H1 (cell line): ENCODE data around the gene CXCL3. TPM values are rescaled to one million over a fixed set of nuclear protein-coding genes. Genes with fewer than 3 reads are reported as not detected.

Experiments
- CTCF ChIA-PET: fragments of 300-600 bp; sonication (Branson Sonifier 250); formaldehyde crosslinking; loops from one replicate; lab custom pipeline; 2021; ENCODE audit not compliant: partially characterized antibody; lab: Charles Lee
- POLR2A ChIA-PET: fragments of 300-600 bp; sonication (Branson Sonifier 250); formaldehyde crosslinking; loops from one replicate; lab custom pipeline; 2021; ENCODE audit warnings: inconsistent platforms; ENCODE audit not compliant: partially characterized antibody; lab: Charles Lee
- DNase-seq, 2 experiments: peaks; one replicate each; pipeline versions ENCODE4 v3.0.0 to v3.0.0-alpha.2; 2010 to 2022; ENCODE audit warnings: low spot score in 2 of 2, low read depth in 1 of 2, mixed read lengths in 1 of 2
- FAIRE-seq: peaks from 2 replicates; lab custom pipeline; 2011; peaks lifted over from hg19 to GRCh38; lab: Jason Lieb, UNC
- H2AFZ ChIP-seq: 2 replicates; pipeline ENCODE4 v1.8.1; 2012; ENCODE audit warnings: low read length, inconsistent platforms
- H2AK5ac ChIP-seq: 2 replicates; pipeline ENCODE4 v1.6.1; 2013; ENCODE audit warnings: low read depth, low read length
- H2BK120ac ChIP-seq: replicated peaks from 2 replicates; pipeline ENCODE3; 2013; ENCODE audit warnings: low read depth, low read length, inconsistent platforms
- H2BK12ac ChIP-seq: 2 replicates; pipeline ENCODE4 v1.6.1; 2013; ENCODE audit warnings: low read depth, low read length
- H2BK15ac ChIP-seq: 2 replicates; pipeline ENCODE4 v1.6.1; 2013; ENCODE audit warnings: low read length
- H2BK20ac ChIP-seq: 2 replicates; pipeline ENCODE4 v1.6.1; 2013; ENCODE audit warnings: low read length
- H2BK5ac ChIP-seq: 2 replicates; pipeline ENCODE4 v1.6.1; 2013; ENCODE audit warnings: low read depth, low read length
- H3K14ac ChIP-seq: 2 replicates; pipeline ENCODE4 v1.6.1; 2013; ENCODE audit warnings: inconsistent platforms; ENCODE audit not compliant: insufficient read length
- H3K18ac ChIP-seq: 2 replicates; pipeline ENCODE4 v1.6.1; 2013; ENCODE audit warnings: low read length; ENCODE audit errors: extremely low read depth
- H3K23ac ChIP-seq: 2 replicates; pipeline ENCODE4 v1.6.1; 2013; ENCODE audit warnings: inconsistent platforms; ENCODE audit not compliant: insufficient read length
- H3K23me2 ChIP-seq: 2 replicates; pipeline ENCODE4 v1.6.1; 2013; ENCODE audit warnings: low read depth, low read length
- H3K27ac ChIP-seq: 2 replicates; pipeline ENCODE4 v1.6.1; 2011; ENCODE audit warnings: low read depth, low read length, inconsistent platforms
- H3K27me3 ChIP-seq, 4 experiments: replicated peaks in 1 of 4; 1 replicate in 1 of 4; 2 replicates in 3 of 4; pipeline versions ENCODE4 v1.6.1 to v1.8.1; 2011 to 2013; ENCODE audit warnings: low read length in 3 of 4, mild to moderate bottlenecking in 3 of 4, inconsistent platforms in 2 of 4, mixed read lengths in 2 of 4, moderate library complexity in 1 of 4; ENCODE audit not compliant: control insufficient read depth in 3 of 4, insufficient read depth in 3 of 4; ENCODE audit errors: extremely low read depth in 1 of 4
- H3K36me3 ChIP-seq, 4 experiments: 2 replicates each; pipeline versions ENCODE4 v1.6.1 to v1.8.1; 2011 to 2013; ENCODE audit warnings: mild to moderate bottlenecking in 4 of 4, low read length in 3 of 4, moderate library complexity in 2 of 4, control low read depth in 1 of 4, inconsistent platforms in 1 of 4; ENCODE audit not compliant: insufficient read depth in 4 of 4, control insufficient read depth in 2 of 4
- H3K4ac ChIP-seq: replicated peaks from 2 replicates; pipeline ENCODE3; 2013; ENCODE audit warnings: low read length, low read depth, mixed read lengths, inconsistent platforms; ENCODE audit not compliant: insufficient read length
- H3K4me1 ChIP-seq, 4 experiments: replicated peaks in 1 of 4; 1 replicate in 1 of 4; 2 replicates in 3 of 4; pipeline versions ENCODE4 v1.6.1 to v1.8.1; 2011 to 2013; ENCODE audit warnings: low read length in 3 of 4, inconsistent platforms in 2 of 4, mixed read lengths in 1 of 4; ENCODE audit not compliant: insufficient read depth in 4 of 4, control insufficient read depth in 3 of 4
- H3K4me2 ChIP-seq, 2 experiments: 2 replicates each; pipeline versions ENCODE4 v1.6.1 to v1.8.1; 2011 to 2013; ENCODE audit warnings: low read depth in 2 of 2, low read length in 2 of 2, control low read depth in 1 of 2, inconsistent platforms in 1 of 2, mild to moderate bottlenecking in 1 of 2; ENCODE audit not compliant: insufficient read depth in 1 of 2
- H3K4me3 ChIP-seq, 4 experiments: fragments of 200-600, 300-600 bp in 1 of 4; sonication (generic), shearing (Covaris generic), sonication (Bioruptor Twin) in 1 of 4; 2 replicates each; pipeline versions ENCODE4 v1.5.1 to v1.8.1; 2011 to 2016; ENCODE audit warnings: low read length in 4 of 4, low read depth in 3 of 4, control low read depth in 2 of 4, inconsistent platforms in 2 of 4, mild to moderate bottlenecking in 2 of 4, mixed read lengths in 1 of 4, moderate library complexity in 1 of 4; ENCODE audit not compliant: insufficient read depth in 2 of 4; ENCODE audit errors: extremely low read depth in 1 of 4
- H3K56ac ChIP-seq: replicated peaks from 2 replicates; pipeline ENCODE3; 2013; ENCODE audit warnings: low read depth, mild to moderate bottlenecking, mixed read lengths, low read length, inconsistent platforms; ENCODE audit not compliant: insufficient read length
- H3K79me1 ChIP-seq: 2 replicates; pipeline ENCODE4 v1.6.1; 2013; ENCODE audit warnings: low read depth, low read length, control low read depth
- H3K79me2 ChIP-seq, 2 experiments: 2 replicates each; pipeline versions ENCODE4 v1.6.1 to v1.8.1; 2012 to 2013; ENCODE audit warnings: low read length in 2 of 2, mild to moderate bottlenecking in 2 of 2, inconsistent platforms in 1 of 2; ENCODE audit not compliant: insufficient read depth in 2 of 2, control insufficient read depth in 1 of 2
- H3K9ac ChIP-seq, 4 experiments: replicated peaks in 1 of 4; 1 replicate in 1 of 4; 2 replicates in 3 of 4; pipeline versions ENCODE4 v1.6.1 to v1.8.1; 2011 to 2013; ENCODE audit warnings: low read depth in 3 of 4, low read length in 3 of 4, control low read depth in 2 of 4, mild to moderate bottlenecking in 2 of 4, moderate library complexity in 2 of 4, inconsistent platforms in 1 of 4; ENCODE audit errors: extremely low read depth in 1 of 4
- H3K9me3 ChIP-seq, 2 experiments: 2 replicates each; pipeline versions ENCODE4 v1.6.1 to v1.8.1; 2012 to 2013; ENCODE audit warnings: mild to moderate bottlenecking in 2 of 2, moderate library complexity in 2 of 2, control low read depth in 1 of 2, inconsistent platforms in 1 of 2, low read depth in 1 of 2, low read length in 1 of 2, mixed read lengths in 1 of 2; ENCODE audit not compliant: insufficient read depth in 2 of 2
- H4K20me1 ChIP-seq, 2 experiments: replicated peaks in 1 of 2; 2 replicates each; pipeline versions ENCODE3 to v1.8.1; 2011 to 2013; ENCODE audit warnings: inconsistent platforms in 2 of 2, low read length in 2 of 2, mild to moderate bottlenecking in 1 of 2; ENCODE audit not compliant: insufficient read depth in 2 of 2, control insufficient read depth in 1 of 2
- H4K5ac ChIP-seq: 2 replicates; pipeline ENCODE4 v1.6.1; 2013; ENCODE audit warnings: low read length, low read depth, mixed read lengths, inconsistent platforms; ENCODE audit not compliant: insufficient read length
- H4K8ac ChIP-seq: 2 replicates; pipeline ENCODE4 v1.8.0; 2013; ENCODE audit warnings: mild to moderate bottlenecking, moderate library complexity, low read length, inconsistent platforms; ENCODE audit not compliant: insufficient read depth; ENCODE audit errors: extremely low read depth
- H4K91ac ChIP-seq: replicated peaks from 2 replicates; pipeline ENCODE3; 2013; ENCODE audit warnings: low read length, mixed read lengths, inconsistent platforms; ENCODE audit not compliant: insufficient read length
- CEBPB ChIP-seq: IDR thresholded peaks from 2 replicates; pipeline ENCODE4 v1.6.1; 2012; ENCODE audit warnings: low read depth, low read length
- CHD1 ChIP-seq: IDR thresholded peaks from 2 replicates; pipeline ENCODE4 v1.6.1; 2012; ENCODE audit warnings: low read depth, low read length, improper control_type of control experiment
- CREB1 ChIP-seq: IDR thresholded peaks from 2 replicates; pipeline ENCODE4 v1.6.1; 2012; ENCODE audit warnings: inconsistent platforms
- HDAC2 ChIP-seq, 2 experiments: fragments of 300-600 bp in 1 of 2; sonication (generic) in 1 of 2; IDR thresholded peaks; 2 replicates each; pipeline ENCODE4 v1.6.1; 2011 to 2012; ENCODE audit warnings: low read depth in 2 of 2, low read length in 2 of 2, mild to moderate bottlenecking in 2 of 2, moderate library complexity in 2 of 2, borderline replicate concordance in 1 of 2, inconsistent platforms in 1 of 2
- JUND ChIP-seq: IDR thresholded peaks from 2 replicates; pipeline ENCODE4 v1.6.1; 2011; ENCODE audit warnings: mild to moderate bottlenecking, improper control_type of control experiment, low read length
- KDM5A ChIP-seq: fragments of 200-600 bp; IDR thresholded peaks from 2 replicates; pipeline ENCODE4 v1.7.1; 2012; ENCODE audit warnings: mild to moderate bottlenecking, low read length, inconsistent platforms, mixed read lengths
- PHF8 ChIP-seq: fragments of 200-600 bp; sonication (generic); conservative IDR thresholded peaks from 2 replicates; pipeline ENCODE4 v1.7.1; 2012; ENCODE audit warnings: low read depth, mild to moderate bottlenecking, inconsistent platforms, low read length, moderate library complexity
- RBBP5 ChIP-seq: IDR thresholded peaks from 2 replicates; pipeline ENCODE4 v1.7.1; 2012; ENCODE audit warnings: low read depth, mild to moderate bottlenecking, inconsistent platforms, low read length, moderate library complexity, borderline replicate concordance
- RNF2 ChIP-seq: fragments of 200-900, 300-1000 bp; sonication (generic); IDR thresholded peaks from 2 replicates; pipeline ENCODE4 v1.7.1; 2016; ENCODE audit warnings: borderline replicate concordance, low read depth, mild to moderate bottlenecking, antibody characterized with exemption, low read length; ENCODE audit not compliant: poor library complexity, severe bottlenecking; ENCODE audit errors: missing control alignments
- SIX5 ChIP-seq: IDR thresholded peaks from 2 replicates; pipeline ENCODE4 v1.6.1; 2011; ENCODE audit warnings: mild to moderate bottlenecking, low read depth, low read length
- SP1 ChIP-seq: IDR thresholded peaks from 2 replicates; pipeline ENCODE4 v1.6.1; 2011; ENCODE audit warnings: low read depth, low read length
- TEAD4 ChIP-seq: IDR thresholded peaks from 2 replicates; pipeline ENCODE4 v1.6.1; 2012; ENCODE audit warnings: low read depth, low read length, inconsistent platforms, mixed read lengths
- WGBS, 2 experiments: shearing (Covaris generic) in 1 of 2; methylation state at CpG; one replicate each; pipeline versions ENCODE4 v1.1.6 to v1.1.7; 2013 to 2015; ENCODE audit warnings: low lambda C conversion rate in 2 of 2, mixed read lengths in 2 of 2, inconsistent platforms in 1 of 2, low coverage in 1 of 2, missing lambda C conversion rate in 1 of 2; ENCODE audit not compliant: insufficient replicate concordance in 2 of 2, insufficient coverage in 1 of 2, insufficient read length in 1 of 2; ENCODE audit errors: extremely low coverage in 1 of 2, missing lambda C conversion rate in 1 of 2; 5-methylcytosine and 5-hydroxymethylcytosine counted together
- polyA plus RNA-seq, 7 experiments: library from polyadenylated mRNA; depleted of rRNA in 3 of 7; stranded (reverse) in 5 of 7; unstranded in 2 of 7; fragments of >200 nt in 5 of 7; fragments of 200-250 nt in 2 of 7; gene quantifications; 1 replicate in 5 of 7; 2 replicates in 1 of 7; 4 replicates in 1 of 7; pipeline versions ENCODE4 v1.2.1 to v1.2.3, GENCODE V29; 2011 to 2013; ENCODE audit warnings: missing spikeins in 2 of 7, mixed read lengths in 2 of 7
- total RNA-seq: library from RNA; stranded (reverse); fragmentation: NEBNext Ultra II Directional; extraction: Animal tissue kit (Norgen Biotek cat#: 25700); gene quantifications from 2 replicates; pipeline ENCODE4 v1.2.1, GENCODE V29; 2021
- TF ChIP-seq, protein P1 (sequence below): IDR thresholded peaks from 2 replicates; pipeline ENCODE4 v1.6.1; 2012; ENCODE audit warnings: inconsistent platforms

Gene CXCL3
- total and polyA plus RNA-seq, 2 of the 8 experiments (the other 6 are each of a cell fraction or from before 2014, with no cell fraction given), result 3.1 to 5.2 TPM

DNA sequence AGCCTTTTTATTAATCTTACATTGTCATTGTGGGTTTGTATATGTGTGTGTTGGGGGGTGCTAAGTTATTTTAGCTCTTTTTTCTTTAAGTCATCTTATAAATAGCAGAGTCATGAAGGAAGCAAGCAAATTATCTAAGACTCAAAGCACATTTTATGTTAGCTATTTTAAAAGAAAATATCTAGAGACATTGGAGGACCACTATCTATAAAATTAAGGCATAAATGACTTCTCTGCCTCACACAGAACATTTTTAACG, 46.8 kb downstream of the CXCL3 start:
- H3K4me3 ChIP-seq, result no peak overlapping the region
- no peaks in the 10 kb centered on the region for H3K9me3 ChIP-seq
- no peak overlapping the region for H2BK20ac ChIP-seq
- no peaks in the 10 kb centered on the region for H3K79me1 ChIP-seq
- H3K4ac ChIP-seq, result no peak overlapping the region
- H3K9ac ChIP-seq, result no peak overlapping the region
- no peaks in the 10 kb centered on the region for H3K27me3 ChIP-seq
- ChIA-PET CTCF (interaction anchor here (0.6 to 1.1 kb wide), 2 partner anchors 12 to 736 kb away, joined by 3 read pairs; no protein-coding TSS in a partner anchor), POLR2A (interaction anchor here (0.7 kb wide), 1 partner anchor 111 kb away, joined by 3 read pairs; no protein-coding TSS in a partner anchor)
- no peak for DNase-seq
- no peaks in the 10 kb centered on the region for H3K23me2 ChIP-seq
- H4K5ac ChIP-seq, result no peak overlapping the region
- H3K4me1 ChIP-seq, result peaks cover 0 to 3% (median 0%) of the 10 kb centered on the region in 4 experiments; a peak in 1 of 7 replicates
- H3K79me2 ChIP-seq, result no peaks in the 10 kb centered on the region
- no peaks in the 10 kb centered on the region; a peak in 1 of 8 replicates for H3K36me3 ChIP-seq
- no peak for FAIRE-seq
- H3K18ac ChIP-seq, result no peak overlapping the region
- no peak overlapping the region for H3K4me2 ChIP-seq
- H2BK120ac ChIP-seq, result no peak overlapping the region
- no peak overlapping the region for H2AK5ac ChIP-seq
- WGBS, 2 experiments, result 91% methylated on average over 1 of the region's 1 CpG; no CpG with 5 or more reads in 1 of the 2 experiments
- H4K8ac ChIP-seq, result no peak overlapping the region
- no peak for TF ChIP-seq HDAC2 (IDR thresholded peaks at IDR 0.05; ENCODE audit: borderline replicate concordance in 1 of 2, low read depth in 2 of 2, low read length in 2 of 2)
- no peak for TF ChIP-seq CHD1
- no peak for TF ChIP-seq RNF2
- TF ChIP-seq TEAD4, result no peak
- TF ChIP-seq CREB1, result no peak
- TF ChIP-seq CEBPB, result no peak
- no peak for TF ChIP-seq PHF8
- TF ChIP-seq SIX5, result no peak
- no peak for TF ChIP-seq RBBP5
- TF ChIP-seq, protein P1, sequence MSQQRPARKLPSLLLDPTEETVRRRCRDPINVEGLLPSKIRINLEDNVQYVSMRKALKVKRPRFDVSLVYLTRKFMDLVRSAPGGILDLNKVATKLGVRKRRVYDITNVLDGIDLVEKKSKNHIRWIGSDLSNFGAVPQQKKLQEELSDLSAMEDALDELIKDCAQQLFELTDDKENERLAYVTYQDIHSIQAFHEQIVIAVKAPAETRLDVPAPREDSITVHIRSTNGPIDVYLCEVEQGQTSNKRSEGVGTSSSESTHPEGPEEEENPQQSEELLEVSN, result no peak
- no peak for TF ChIP-seq KDM5A
- TF ChIP-seq SP1, result no peak
- TF ChIP-seq JUND, result no peak
- H3K56ac ChIP-seq, result no peak overlapping the region
- H2BK15ac ChIP-seq, result no peak overlapping the region
- H2BK5ac ChIP-seq, result no peak overlapping the region
- H4K91ac ChIP-seq, result no peak overlapping the region
- no peaks in the 10 kb centered on the region for H4K20me1 ChIP-seq
- H2BK12ac ChIP-seq, result no peak overlapping the region
- H3K23ac ChIP-seq, result no peak overlapping the region
- no peak overlapping the region for H2AFZ ChIP-seq
- no peak overlapping the region for H3K14ac ChIP-seq
- H3K27ac ChIP-seq, result no peak overlapping the region
